GM19467 (cell line): Measurements from ENCODE around the gene TBC1D21.
"Not testable (repeated sequence)": the region's sequence is repeated elsewhere in the genome, so short reads cannot be mapped to it uniquely, and the experiment has no call there.

Experiments
- ATAC-seq: cut with Tn5 transposase; IDR thresholded peaks from one replicate; pipeline ENCODE4 v1.9.1; 2021; ENCODE audit warnings: mild to moderate bottlenecking, moderate library complexity; ENCODE audit not compliant: unreplicated experiment

TBC1D21 gene

GRCh38 chr15:73927476-73928240 lies 54.3 kb downstream of the TBC1D21 start:
- no peak for ATAC-seq

GRCh38 chr15:73928241-73928579 lies 54.8 kb downstream of the TBC1D21 start:
- ATAC-seq: no peak

GRCh38 chr15:73928971-73929627 lies 55.7 kb downstream of the TBC1D21 start:
- no peak for ATAC-seq

GRCh38 chr15:73930371-73930770 lies 57.0 kb downstream of the TBC1D21 start:
- no peak for ATAC-seq

GRCh38 chr15:73930790-73931281 lies 57.5 kb downstream of the TBC1D21 start:
- ATAC-seq: no peak

- no peak for ATAC-seq
These were observed 58.1 kb downstream of the TBC1D21 start for GRCh38 chr15:73931441-73931840.

GRCh38 chr15:73932381-73933191 lies 59.2 kb downstream of the TBC1D21 start:
- no peak for ATAC-seq

GRCh38 chr15:73934281-73934680 lies 60.9 kb downstream of the TBC1D21 start:
- ATAC-seq: no peak

- no peak for ATAC-seq
These were observed 62.2 kb downstream of the TBC1D21 start for GRCh38 chr15:73935547-73935946.

- ATAC-seq: no peak
These were observed 62.8 kb downstream of the TBC1D21 start for GRCh38 chr15:73936181-73936580.

- no peak for ATAC-seq
These were observed 63.4 kb downstream of the TBC1D21 start for GRCh38 chr15:73936588-73937290.

GRCh38 chr15:73937296-73937695 lies 63.9 kb downstream of the TBC1D21 start:
- no peak for ATAC-seq

- ATAC-seq: no peak
These were observed 64.4 kb downstream of the TBC1D21 start for GRCh38 chr15:73937726-73938125.

- ATAC-seq: not testable (repeated sequence)
These were observed 65.2 kb downstream of the TBC1D21 start for GRCh38 chr15:73938516-73938915.
